ENCODE data around the gene TMEM235.

The TMEM235 gene

GRCh38 chr17:78236362-78237127 is 5.1 kb downstream of the TMEM235 start (continued):
- no peak for TF ChIP-seq ELK4 (IDR thresholded peaks at IDR 0.05; ENCODE audit: borderline replicate concordance, low read depth, low read length)

- no peaks in the 10 kb centered on the region for H3K36me3 ChIP-seq (ENCODE audit: control insufficient read depth in 2 of 2, insufficient read depth in 1 of 2, low read length in 2 of 2)
- no peaks in the 10 kb centered on the region for H3K9me3 ChIP-seq (ENCODE audit: control insufficient read depth, insufficient read depth, low read depth, low read length)
- H3K4me3 ChIP-seq (ENCODE audit: low read depth, low read length), result no peak overlapping the region
- TF ChIP-seq, protein P1, sequence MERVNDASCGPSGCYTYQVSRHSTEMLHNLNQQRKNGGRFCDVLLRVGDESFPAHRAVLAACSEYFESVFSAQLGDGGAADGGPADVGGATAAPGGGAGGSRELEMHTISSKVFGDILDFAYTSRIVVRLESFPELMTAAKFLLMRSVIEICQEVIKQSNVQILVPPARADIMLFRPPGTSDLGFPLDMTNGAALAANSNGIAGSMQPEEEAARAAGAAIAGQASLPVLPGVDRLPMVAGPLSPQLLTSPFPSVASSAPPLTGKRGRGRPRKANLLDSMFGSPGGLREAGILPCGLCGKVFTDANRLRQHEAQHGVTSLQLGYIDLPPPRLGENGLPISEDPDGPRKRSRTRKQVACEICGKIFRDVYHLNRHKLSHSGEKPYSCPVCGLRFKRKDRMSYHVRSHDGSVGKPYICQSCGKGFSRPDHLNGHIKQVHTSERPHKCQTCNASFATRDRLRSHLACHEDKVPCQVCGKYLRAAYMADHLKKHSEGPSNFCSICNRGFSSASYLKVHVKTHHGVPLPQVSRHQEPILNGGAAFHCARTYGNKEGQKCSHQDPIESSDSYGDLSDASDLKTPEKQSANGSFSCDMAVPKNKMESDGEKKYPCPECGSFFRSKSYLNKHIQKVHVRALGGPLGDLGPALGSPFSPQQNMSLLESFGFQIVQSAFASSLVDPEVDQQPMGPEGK (tag by site-specific recombination; IDR thresholded peaks at IDR 0.05), result 0 out of 2 replicates have a peak, but pooled peaks have one; percentile 17
- TF ChIP-seq ZNF426 (tag by site-specific recombination; IDR thresholded peaks at IDR 0.05) (no peak), GLIS2 (tag by site-specific recombination; IDR thresholded peaks at IDR 0.05) (no peak)
- no peaks in the 10 kb centered on the region for H3K4me1 ChIP-seq (ENCODE audit: control insufficient read depth, insufficient read depth, low read length)
- CTCF ChIA-PET, result interaction anchor here (1.1 to 8.6 kb wide), 2 partner anchors 12 to 152 kb away, joined by 3 to 60 read pairs; no protein-coding TSS in a partner anchor
- POLR2A ChIA-PET, result interaction anchor here (0.5 to 1.4 kb wide), 4 partner anchors 11 to 50 kb away, joined by 3 to 5 read pairs (median 3); partner anchors contain the start of genes AFMID and TK1
- no peak overlapping the region for H3K27ac ChIP-seq (ENCODE audit: extremely low read depth, low read depth, low read length)
Measured at GRCh38 chr17:78237401-78238012, 6.1 kb downstream of the TMEM235 start.

DNA sequence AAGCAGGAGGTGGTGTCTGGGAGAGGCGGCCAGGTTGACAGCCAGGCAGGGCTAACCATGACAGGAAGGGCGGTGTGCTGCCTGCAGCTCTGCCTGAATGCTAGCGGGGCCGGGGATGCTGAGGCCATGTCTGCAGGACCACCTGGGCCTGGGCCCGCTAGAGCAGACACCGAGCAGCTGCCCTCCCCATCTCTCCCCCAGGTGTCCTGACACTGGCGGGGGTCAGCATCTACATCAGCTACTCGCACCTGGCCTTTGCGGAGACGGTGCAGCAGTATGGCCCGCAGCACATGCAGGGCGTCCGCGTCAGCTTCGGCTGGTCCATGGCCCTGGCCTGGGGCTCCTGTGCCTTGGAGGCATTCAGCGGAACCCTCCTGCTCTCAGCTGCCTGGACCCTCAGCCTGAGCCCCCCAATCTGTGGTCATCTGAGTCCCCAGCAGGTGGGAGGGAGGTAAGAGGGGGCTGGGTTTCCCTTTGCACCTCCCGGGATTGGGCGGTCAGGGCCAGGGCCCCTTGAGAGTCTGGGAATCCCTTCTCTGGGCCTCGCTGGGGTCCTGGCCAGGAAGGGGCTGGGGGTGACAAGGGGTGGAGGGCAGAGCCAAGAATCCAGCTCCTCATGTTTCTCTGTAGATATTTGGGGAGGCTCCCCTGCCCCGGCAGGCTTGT is 7.5 kb downstream of the TMEM235 start:
- POLR2A ChIA-PET, result interaction anchor here (0.8 to 1.4 kb wide), 2 partner anchors 16 to 52 kb away, joined by 3 read pairs; partner anchors contain the start of genes AFMID and TK1
- Histone ChIP-seq H3K9me3 (ENCODE audit: control insufficient read depth, insufficient read depth, low read depth, low read length) (no peaks in the 10 kb centered on the region), H3K4me1 (ENCODE audit: control insufficient read depth, insufficient read depth, low read length) (no peaks in the 10 kb centered on the region), H3K36me3 (ENCODE audit: control insufficient read depth in 2 of 2, insufficient read depth in 1 of 2, low read length in 2 of 2) (no peaks in the 10 kb centered on the region), H3K27ac (ENCODE audit: extremely low read depth, low read depth, low read length) (no peak overlapping the region), H3K4me3 (ENCODE audit: low read depth, low read length) (no peak overlapping the region)
- CTCF ChIA-PET, result interaction anchor here (1.5 to 8.6 kb wide), 2 partner anchors 11 to 17 kb away, joined by 5 to 60 read pairs; no protein-coding TSS in a partner anchor
- no peak for TF ChIP-seq ZNF645 (tag by site-specific recombination; IDR thresholded peaks at IDR 0.05)
- no peak for TF ChIP-seq ZNF530 (tag by site-specific recombination; IDR thresholded peaks at IDR 0.05; ENCODE audit: low read depth)
- TF ChIP-seq ZNF214 (tag by site-specific recombination; IDR thresholded peaks at IDR 0.05; ENCODE audit: borderline replicate concordance), result no peak
- no peak for TF ChIP-seq AEBP2 (tag by site-specific recombination; IDR thresholded peaks at IDR 0.05; ENCODE audit: borderline replicate concordance)
- no peak for TF ChIP-seq ZBTB44 (tag by site-specific recombination; IDR thresholded peaks at IDR 0.05)
- TF ChIP-seq ZNF501 (tag by site-specific recombination; IDR thresholded peaks at IDR 0.05), result no peak
- no peak for TF ChIP-seq ZNF391 (tag by site-specific recombination; IDR thresholded peaks at IDR 0.05; ENCODE audit: borderline replicate concordance, low read depth)
- TF ChIP-seq ZNF24 (tag by site-specific recombination; IDR thresholded peaks at IDR 0.05), result no peak
- TF ChIP-seq ZNF223 (tag by site-specific recombination; IDR thresholded peaks at IDR 0.05), result no peak
- no peak for TF ChIP-seq KLF8 (tag by site-specific recombination; IDR thresholded peaks at IDR 0.05)
- TF ChIP-seq SCRT1 (tag by site-specific recombination; IDR thresholded peaks at IDR 0.05; ENCODE audit: borderline replicate concordance), result no peak
- no peak for TF ChIP-seq ZNF560 (tag by site-specific recombination; IDR thresholded peaks at IDR 0.05; ENCODE audit: borderline replicate concordance)
- no peak for TF ChIP-seq ZNF549 (tag by site-specific recombination; IDR thresholded peaks at IDR 0.05)
- TF ChIP-seq ZNF664 (tag by site-specific recombination; IDR thresholded peaks at IDR 0.05), result no peak
- no peak for TF ChIP-seq REPIN1 (tag by site-specific recombination; IDR thresholded peaks at IDR 0.05; ENCODE audit: low read depth)
- TF ChIP-seq SP7 (tag by site-specific recombination; IDR thresholded peaks at IDR 0.05), result no peak

All from HEK293 (cell line).